ENCODE measurements around the gene DTNB. TPM values are rescaled to one million over a fixed set of nuclear protein-coding genes. Genes with fewer than 3 reads are reported as not detected.
A peak's percentile ranks its signal among the peaks of the same experiment; 100 is the strongest.

DTNB gene
- total RNA-seq, 1 experiment from 2014 or later: 19.8 TPM

DNA sequence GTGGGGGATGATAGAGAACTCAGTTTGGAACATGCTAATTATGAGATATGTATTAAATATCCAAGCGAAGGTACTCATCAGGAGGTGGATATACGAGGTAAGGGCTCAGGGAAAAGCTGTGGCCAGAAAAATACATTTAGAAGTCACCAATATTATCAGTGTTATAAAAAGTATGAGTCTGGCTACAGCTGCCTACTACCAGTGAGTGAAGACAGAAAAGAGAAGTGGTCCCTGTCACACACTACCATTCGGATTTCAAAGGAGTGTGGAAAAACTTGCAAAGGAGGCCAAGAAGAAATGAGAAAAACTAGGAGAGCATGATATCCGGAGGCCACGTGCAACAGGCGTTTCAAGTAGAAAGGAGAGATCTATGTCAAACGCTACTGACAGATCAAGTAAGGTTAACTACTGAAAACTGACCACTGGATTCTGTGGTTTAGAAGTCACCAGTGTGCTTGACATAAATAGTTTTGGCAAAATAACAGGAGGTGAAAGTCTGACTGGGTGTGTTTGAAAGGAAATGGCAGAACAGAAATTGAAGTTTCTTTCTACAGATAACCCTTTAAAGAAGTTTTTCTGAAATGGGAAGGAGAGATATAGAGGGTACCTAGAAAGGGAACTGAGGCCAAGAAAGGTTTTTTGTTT lies 213.0 kb downstream of the DTNB start:
- no peak for DNase-seq
- H3K4me3 ChIP-seq (ENCODE audit: insufficient read depth, low read depth, low read length): no peak overlapping the region
- H3K27me3 ChIP-seq (ENCODE audit: control insufficient read depth, insufficient read depth, low read length): no peaks in the 10 kb centered on the region
- no peaks in the 10 kb centered on the region for H3K36me3 ChIP-seq (replicated peaks; ENCODE audit: control insufficient read depth, insufficient read depth, low read length)

DNA sequence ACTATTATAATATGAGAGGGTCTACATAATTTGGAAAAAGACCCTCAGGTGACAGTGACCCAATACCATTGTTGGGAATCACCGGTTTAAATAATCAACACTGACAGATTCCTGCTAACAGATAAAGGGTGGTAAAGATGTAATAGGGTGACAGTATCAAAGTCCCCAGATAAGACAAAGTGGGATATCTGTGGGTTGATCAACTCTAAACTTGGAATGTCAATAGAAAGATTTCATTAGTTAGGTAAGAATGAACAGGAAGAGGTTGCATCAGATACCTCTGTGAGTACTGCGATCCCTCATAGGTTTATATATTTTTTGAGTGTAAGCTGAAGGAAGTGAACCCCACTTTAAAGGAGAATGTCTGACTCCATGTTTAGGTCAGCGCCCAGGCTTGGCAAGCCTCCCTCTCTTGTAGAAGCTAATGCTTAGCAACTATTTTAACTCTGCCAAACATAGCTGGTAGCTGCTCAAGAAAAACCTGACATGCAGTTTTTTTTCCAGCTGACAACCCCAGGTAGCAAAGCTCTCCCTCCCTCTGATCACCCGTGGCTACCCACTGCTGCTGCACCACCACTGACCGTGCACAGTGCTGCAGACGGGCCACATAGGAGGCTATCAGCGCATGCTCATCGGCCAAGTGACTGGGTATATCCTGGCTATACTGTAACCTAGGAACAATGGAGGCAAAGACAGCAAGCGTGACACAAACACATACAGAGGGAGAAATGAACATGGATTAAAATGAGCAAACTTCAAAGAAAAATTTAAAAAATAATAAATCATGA lies 218.4 kb downstream of the DTNB start:
- Histone ChIP-seq H3K27me3 (ENCODE audit: control insufficient read depth, insufficient read depth, low read length) (no peaks in the 10 kb centered on the region), H3K36me3 (replicated peaks; ENCODE audit: control insufficient read depth, insufficient read depth, low read length) (no peaks in the 10 kb centered on the region), H3K4me3 (ENCODE audit: insufficient read depth, low read depth, low read length) (no peak overlapping the region)
- DNase-seq: no peak

DNA sequence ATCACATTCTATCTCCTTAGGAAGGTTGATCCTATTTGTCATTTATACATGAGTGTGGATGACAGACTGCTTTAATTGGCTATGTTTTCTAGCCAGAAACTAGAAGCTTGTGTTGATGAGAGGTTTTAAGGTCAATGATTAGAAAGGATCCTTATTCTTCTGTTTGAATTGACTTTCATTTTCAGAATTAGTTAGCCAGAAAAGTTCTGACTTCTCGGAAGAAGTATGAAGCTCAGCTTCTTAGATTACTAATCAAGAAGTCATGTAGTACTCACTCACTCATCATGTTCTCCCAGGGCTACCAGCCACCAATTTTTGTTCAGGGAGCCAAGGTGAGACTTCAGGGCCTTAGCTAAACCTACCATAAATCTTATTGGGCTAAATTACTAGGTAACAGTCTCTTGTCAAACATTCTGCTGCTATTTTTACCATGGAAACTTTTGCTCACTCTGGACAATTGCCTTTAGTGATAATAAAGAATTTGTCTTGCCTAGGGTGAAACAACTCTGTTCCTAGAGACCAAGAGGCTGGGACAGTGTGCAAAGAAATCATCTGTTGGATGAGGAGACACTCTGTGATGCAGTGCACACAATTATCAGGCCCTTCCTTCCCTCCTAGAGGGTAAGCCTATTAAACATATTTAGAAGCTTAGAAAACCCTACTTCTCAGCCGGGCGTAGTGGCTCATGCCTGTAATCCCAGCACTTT lies 220.0 kb downstream of the DTNB start:
- no peak for DNase-seq
- no peaks in the 10 kb centered on the region for H3K36me3 ChIP-seq (replicated peaks; ENCODE audit: control insufficient read depth, insufficient read depth, low read length)

DNA sequence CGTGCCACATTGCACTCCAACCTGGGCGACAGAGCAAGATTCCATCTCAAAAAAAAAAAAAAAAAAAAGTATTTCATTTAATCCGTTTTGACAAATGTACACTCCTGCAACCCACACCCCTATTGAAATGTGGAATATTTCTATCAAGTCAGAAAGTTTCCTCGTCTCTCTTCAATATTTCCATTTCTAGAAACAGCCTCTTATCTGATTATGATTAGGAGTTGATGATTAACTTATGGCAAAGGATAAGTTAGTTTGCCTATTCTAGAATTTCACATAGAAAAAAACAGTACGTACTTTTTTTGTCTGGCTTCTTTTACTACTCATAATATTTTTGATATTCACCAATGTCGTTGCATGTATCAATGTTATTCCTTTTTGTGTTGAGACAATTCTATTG lies 224.6 kb downstream of the DTNB start:
- Histone ChIP-seq H3K27me3 (ENCODE audit: control insufficient read depth, insufficient read depth, low read length) (no peaks in the 10 kb centered on the region), H3K36me3 (replicated peaks; ENCODE audit: control insufficient read depth, insufficient read depth, low read length) (no peaks in the 10 kb centered on the region), H3K4me3 (ENCODE audit: insufficient read depth, low read depth, low read length) (no peak overlapping the region)
- no peak for DNase-seq

More for the DNA sequence above, 220.0 kb downstream of the DTNB start:
- Histone ChIP-seq H3K27me3 (ENCODE audit: control insufficient read depth, insufficient read depth, low read length) (no peaks in the 10 kb centered on the region), H3K4me3 (ENCODE audit: insufficient read depth, low read depth, low read length) (no peak overlapping the region)

DNA sequence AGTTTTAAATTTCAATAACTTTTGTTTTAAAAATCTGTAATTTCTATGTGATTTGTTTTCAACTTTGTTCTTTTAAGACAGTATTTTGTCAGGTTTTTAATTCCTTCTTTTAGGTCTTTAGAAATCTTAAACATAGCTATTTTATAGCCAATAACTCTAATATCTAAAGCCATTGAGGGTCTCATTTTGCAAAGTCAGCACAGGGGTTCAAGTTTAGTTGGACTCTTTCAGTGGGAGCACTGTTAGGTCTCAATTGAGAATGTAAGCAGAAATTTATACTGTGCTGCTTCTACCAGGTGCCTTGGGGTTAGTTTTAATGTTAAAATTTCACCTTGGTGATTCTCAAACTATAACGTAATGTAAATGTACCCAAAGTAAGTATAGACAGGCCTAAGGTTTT lies 226.4 kb downstream of the DTNB start:
- Histone ChIP-seq H3K36me3 (replicated peaks; ENCODE audit: control insufficient read depth, insufficient read depth, low read length) (no peaks in the 10 kb centered on the region), H3K4me3 (ENCODE audit: insufficient read depth, low read depth, low read length) (no peak overlapping the region), H3K27me3 (ENCODE audit: control insufficient read depth, insufficient read depth, low read length) (no peaks in the 10 kb centered on the region)
- no peak for DNase-seq

DNA sequence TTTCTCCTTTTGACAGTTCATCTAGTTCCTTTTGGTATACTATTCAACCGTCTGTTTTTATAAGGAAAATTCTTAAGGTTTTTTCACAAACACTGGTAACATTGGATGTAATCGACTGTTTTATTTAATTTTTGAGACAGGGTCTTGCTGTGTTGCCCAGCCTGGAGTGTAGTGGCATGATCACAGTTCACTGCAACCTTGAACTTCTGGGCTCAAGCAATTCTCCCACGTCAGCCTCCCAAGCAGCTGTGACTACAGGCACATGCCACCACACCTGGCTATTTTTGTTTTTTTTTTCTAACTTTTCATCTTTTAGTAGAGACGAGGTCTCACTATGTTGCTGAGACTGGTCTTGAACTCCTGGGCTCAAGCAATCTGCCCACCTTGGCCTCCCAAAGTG lies 227.3 kb downstream of the DTNB start:
- H3K4me3 ChIP-seq (ENCODE audit: insufficient read depth, low read depth, low read length): no peak overlapping the region
- DNase-seq: no peak
- H3K27me3 ChIP-seq (ENCODE audit: control insufficient read depth, insufficient read depth, low read length): no peaks in the 10 kb centered on the region
- H3K36me3 ChIP-seq (replicated peaks; ENCODE audit: control insufficient read depth, insufficient read depth, low read length): no peaks in the 10 kb centered on the region

DNA sequence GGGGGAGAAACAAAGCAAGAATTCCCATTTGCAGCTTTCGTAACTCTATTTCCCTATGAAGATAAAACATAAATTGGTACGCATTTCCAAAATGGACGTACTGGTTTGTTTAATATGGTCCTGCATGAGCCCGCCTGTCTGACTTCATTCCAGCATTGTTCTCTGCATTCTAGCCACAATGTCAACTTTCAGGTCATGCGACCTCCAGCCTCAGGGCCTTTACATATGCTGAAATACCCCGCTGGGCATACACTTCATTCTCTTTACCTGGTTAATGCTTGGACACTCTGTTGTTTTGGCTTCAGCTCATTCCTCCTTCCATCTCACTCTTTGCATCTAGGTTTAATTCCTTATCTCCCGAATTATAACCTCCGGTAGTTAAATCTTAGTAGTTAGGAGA lies 227.9 kb downstream of the DTNB start:
- H3K27me3 ChIP-seq (ENCODE audit: control insufficient read depth, insufficient read depth, low read length): no peaks in the 10 kb centered on the region
- H3K36me3 ChIP-seq (replicated peaks; ENCODE audit: control insufficient read depth, insufficient read depth, low read length): no peaks in the 10 kb centered on the region
- no peak overlapping the region for H3K4me3 ChIP-seq (ENCODE audit: insufficient read depth, low read depth, low read length)
- peak; percentile 33 for DNase-seq

DNA sequence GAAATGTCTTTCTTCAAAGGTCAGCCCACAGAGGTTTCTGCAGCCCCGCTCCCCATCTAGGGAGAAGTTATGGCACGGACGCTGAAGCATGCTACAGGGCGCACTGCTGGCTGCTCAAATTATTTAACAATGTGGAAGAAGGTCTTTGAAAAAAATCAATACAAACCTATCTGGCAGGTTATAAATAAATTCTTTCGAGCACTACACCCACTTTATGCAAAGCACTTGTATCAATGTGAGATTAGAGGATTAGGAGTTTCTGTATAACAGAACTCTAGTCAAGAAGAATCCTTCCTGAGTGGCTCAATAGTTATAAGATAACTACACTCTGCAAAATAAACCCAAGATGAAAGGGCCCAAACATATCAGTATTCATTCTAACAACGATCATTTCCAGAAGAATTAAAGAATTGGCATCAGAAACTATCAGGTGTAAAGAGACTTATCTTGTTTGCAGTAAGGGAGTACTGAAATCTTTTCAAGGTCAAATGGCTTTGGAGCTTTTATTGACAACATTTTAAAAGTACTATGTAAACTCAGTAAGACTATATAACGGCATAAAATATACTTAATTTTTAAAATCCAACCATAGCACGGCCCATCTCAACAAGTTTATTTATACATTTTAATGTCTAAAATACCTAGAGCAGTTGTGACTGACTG lies 228.6 kb downstream of the DTNB start:
- no peaks in the 10 kb centered on the region for H3K36me3 ChIP-seq (replicated peaks; ENCODE audit: control insufficient read depth, insufficient read depth, low read length)
- no peak overlapping the region for H3K4me3 ChIP-seq (ENCODE audit: insufficient read depth, low read depth, low read length)
- DNase-seq: no peak
- no peaks in the 10 kb centered on the region for H3K27me3 ChIP-seq (ENCODE audit: control insufficient read depth, insufficient read depth, low read length)

DNA sequence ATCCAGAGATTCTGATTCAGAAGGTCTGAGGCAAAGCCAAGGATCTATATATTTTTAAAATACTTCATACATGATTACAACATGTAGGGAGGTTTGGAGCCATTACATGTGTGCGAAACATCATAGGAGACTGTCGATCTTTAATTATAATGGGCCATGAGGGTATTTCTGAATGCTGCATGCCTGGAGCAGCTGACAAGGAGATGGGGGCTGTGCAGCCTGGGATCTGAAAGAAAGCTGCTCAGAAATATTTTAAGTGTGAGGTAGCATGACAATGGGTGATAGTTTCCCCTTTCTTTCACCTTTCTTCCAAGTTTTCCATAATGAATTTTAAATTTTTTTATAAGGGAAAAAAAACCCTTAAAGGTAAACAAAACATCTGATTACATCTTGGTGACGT lies 229.6 kb downstream of the DTNB start:
- DNase-seq: no peak
- H3K36me3 ChIP-seq (replicated peaks; ENCODE audit: control insufficient read depth, insufficient read depth, low read length): no peaks in the 10 kb centered on the region
- no peak overlapping the region for H3K4me3 ChIP-seq (ENCODE audit: insufficient read depth, low read depth, low read length)
- no peaks in the 10 kb centered on the region for H3K27me3 ChIP-seq (ENCODE audit: control insufficient read depth, insufficient read depth, low read length)

DNA sequence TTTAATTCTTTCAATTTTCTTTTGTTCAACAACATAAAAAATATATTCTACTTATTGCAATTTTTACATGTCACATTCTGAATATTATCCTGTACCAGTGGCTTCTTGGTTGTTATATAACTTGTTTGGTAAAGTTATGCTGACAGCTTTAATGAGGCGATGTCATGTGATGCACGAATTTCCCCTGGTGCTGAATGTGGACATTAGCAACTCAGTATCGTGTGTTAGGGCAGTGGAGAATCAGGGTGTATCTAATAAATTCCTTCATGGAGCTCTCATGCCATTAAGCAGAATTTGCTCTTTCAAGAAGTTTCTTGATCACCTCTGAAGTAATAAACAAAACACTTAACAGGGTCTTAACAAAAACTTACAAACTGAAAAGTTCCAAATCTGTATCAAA lies 232.0 kb downstream of the DTNB start:
- H3K4me3 ChIP-seq (ENCODE audit: insufficient read depth, low read depth, low read length): no peak overlapping the region
- H3K27me3 ChIP-seq (ENCODE audit: control insufficient read depth, insufficient read depth, low read length): no peaks in the 10 kb centered on the region
- no peak for DNase-seq
- H3K36me3 ChIP-seq (replicated peaks; ENCODE audit: control insufficient read depth, insufficient read depth, low read length): no peaks in the 10 kb centered on the region

DNA sequence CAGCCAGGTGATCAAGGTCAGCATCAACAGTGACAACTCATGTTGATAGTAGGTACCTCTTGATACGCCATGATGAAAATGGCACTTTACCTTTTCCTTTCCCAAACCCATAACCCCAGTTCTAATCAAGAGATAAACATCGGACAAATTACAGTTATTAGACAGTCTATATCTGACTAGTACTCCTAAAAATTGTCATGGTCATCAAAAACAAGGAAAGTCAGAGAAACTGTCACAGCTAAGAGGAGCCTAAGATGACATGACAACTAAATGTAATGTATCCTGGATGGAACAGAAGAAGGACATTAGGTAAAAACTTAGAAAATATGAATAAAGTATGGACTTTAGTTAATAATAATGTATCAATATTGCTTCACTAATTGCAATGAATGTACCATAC lies 234.6 kb downstream of the DTNB start:
- H3K4me3 ChIP-seq (ENCODE audit: insufficient read depth, low read depth, low read length): no peak overlapping the region
- no peaks in the 10 kb centered on the region for H3K27me3 ChIP-seq (ENCODE audit: control insufficient read depth, insufficient read depth, low read length)
- DNase-seq: no peak
- H3K36me3 ChIP-seq (replicated peaks; ENCODE audit: control insufficient read depth, insufficient read depth, low read length): no peaks in the 10 kb centered on the region

DNA sequence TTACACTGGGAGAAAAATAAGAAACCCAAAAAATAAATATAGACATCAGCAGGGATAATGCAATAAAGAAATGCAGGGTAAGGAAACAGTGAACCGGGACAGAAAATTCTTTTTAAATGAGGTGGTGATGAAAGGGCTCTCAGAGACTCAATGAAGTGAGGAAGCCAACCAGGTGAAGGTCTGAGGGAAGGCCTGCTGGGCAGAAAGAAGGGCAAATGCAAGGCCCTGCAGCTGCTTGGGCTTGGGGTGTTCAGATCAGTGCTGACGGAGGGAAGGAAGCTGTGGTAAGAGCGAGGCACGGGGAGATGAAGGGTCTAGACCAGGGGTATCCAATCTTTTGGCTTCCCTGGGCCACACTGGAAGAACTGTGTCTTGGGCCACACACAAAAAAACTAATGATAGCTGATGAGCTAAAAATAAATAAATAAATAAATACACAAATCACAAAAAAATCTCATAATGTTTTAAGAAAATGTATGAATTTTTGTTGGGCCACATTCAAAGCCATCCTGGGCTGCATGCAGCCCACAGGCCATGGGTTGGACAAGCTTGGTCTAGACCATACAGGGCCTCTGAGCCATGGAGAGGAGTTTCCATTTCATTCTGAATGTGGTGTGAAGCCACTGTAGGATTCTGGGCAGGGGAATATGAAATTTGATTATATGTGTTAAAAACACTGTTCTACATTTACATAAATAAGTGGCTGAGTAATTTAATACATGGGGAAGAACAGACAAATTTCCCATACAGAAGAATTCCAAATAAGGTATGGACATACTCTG lies 235.3 kb downstream of the DTNB start:
- Histone ChIP-seq H3K27me3 (ENCODE audit: control insufficient read depth, insufficient read depth, low read length) (no peaks in the 10 kb centered on the region), H3K36me3 (replicated peaks; ENCODE audit: control insufficient read depth, insufficient read depth, low read length) (no peaks in the 10 kb centered on the region), H3K4me3 (ENCODE audit: insufficient read depth, low read depth, low read length) (no peak overlapping the region)
- no peak for DNase-seq

DNA sequence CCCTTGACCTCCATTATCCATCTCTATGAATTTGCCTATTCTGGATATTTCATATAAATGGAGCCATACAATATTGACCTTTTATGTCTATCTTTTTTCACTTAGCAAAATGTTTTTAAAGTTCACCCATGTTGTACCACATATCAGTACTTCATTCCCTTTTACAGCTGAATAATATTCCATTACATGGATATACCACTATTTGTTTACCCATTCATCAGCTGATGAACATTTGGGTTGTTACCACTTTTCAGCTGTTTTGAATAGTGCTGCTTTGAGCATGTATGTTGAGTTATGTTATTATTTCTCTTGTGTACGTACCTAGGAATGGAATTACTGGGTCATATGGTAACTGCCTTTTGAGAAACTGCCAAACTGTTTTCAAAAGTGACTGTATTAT lies 238.0 kb downstream of the DTNB start:
- Histone ChIP-seq H3K36me3 (replicated peaks; ENCODE audit: control insufficient read depth, insufficient read depth, low read length) (no peaks in the 10 kb centered on the region), H3K27me3 (ENCODE audit: control insufficient read depth, insufficient read depth, low read length) (no peaks in the 10 kb centered on the region), H3K4me3 (ENCODE audit: insufficient read depth, low read depth, low read length) (no peak overlapping the region)
- no peak for DNase-seq

DNA sequence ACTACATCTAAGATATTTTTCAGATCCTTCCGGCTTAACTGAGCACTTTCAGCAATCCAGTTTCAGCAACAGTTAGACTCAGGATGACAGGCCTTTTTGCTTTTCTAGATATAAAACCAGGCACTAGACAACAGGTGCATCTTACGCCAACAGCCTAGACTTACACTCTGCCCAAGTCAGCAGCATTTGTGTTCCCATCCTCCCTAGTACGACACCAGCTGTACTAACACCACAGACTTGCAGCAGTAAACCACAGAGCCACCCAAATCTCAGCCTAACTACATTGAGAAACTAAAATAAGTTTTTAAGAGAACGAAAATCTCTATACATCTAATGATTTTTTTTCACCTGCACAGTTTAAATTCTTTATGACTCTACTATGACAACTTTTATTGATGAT lies 241.8 kb downstream of the DTNB start:
- H3K36me3 ChIP-seq (replicated peaks; ENCODE audit: control insufficient read depth, insufficient read depth, low read length): no peaks in the 10 kb centered on the region
- no peak overlapping the region for H3K4me3 ChIP-seq (ENCODE audit: insufficient read depth, low read depth, low read length)
- H3K27me3 ChIP-seq (ENCODE audit: control insufficient read depth, insufficient read depth, low read length): no peaks in the 10 kb centered on the region
- no peak for DNase-seq

All from H7 (cell line).